Measurements from ENCODE around the gene TMPRSS2.

The TMPRSS2 gene

DNA sequence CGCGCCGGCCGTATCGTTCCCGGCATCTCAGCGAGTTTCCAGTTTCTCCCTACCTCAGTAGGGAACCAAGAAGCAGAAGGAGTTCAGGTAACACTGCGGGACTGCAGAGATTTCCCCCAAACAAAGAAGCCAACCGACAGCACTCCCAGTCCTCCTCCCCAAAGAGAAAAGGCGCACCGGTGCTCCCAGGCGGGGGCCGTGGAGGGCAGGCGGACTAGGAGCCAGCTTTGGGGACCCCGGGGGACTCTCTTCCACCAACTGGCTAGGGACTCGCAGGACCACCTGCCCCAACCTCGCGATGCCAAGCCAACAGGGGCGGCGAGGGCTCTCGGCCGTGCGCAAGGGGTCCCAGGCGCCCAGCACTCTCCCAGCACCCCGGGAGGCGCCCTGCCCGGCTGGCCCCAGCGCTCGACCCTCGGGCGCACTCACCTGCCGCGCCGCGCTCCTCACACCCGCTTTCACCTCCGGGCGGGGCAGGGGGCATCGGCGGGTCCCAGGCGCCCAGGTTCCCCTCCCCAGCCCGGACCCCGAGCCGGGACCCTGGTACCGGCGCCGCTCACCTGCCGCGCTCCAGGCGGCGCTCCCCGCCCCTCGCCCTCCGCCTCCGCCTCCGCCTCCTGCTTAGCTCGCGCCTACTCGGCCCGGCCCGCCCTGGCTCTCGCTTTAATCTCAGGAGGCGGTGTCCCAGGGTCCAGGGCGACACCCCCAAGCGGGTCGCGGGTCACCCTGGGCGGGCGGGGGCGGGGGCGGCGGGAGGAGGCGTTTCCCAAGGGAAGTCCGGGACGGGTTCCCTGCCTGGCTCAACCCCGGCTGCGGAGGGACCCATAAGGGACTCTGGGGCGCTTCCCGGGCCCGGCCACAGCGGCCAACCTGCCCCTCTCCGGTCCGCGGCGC is at the start of gene TMPRSS2:
TMPRSS2 (minus strand) TSS at position 638 of the 894 bp plus-strand sequence. CDS start 10,025 bp downstream, outside the sequence.
- no peak for DNase-seq

DNA sequence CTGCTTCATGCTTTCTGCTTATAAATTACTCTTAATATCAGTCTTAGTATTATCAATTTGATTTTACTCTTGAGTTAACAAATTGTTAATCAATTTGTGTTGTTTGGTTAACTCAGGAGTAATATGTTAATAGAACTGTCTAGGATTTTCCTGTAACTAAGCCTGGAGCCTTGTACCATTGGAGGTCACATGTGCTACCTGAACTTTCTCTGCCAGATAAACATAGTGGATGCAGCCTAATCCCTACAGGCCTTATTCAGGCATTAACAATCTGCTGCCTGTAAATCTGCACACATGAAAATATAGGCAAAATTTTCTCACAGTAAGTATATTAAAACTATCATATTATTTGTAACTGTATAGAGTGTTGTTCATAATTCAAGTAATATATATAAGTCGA is 47.1 kb upstream of the TMPRSS2 start:
- no peak for DNase-seq

DNA sequence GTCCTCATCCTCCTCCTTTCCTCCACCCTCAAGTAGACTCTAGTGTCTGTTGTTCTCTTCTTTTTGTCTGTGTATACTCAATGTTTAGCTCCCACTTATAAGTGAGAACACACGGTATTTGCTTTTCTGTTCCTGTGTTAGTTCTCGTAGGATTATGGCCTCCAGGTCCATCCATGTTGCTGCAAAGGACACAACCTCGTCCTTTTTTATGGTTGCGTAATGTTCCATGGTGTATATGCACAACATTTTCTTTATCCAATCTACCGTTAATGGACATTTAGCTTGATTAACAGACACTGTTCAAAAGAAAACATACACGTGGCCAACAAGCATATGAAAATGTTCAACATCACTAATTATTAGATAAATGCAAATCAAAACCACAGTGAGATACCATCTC is 44.3 kb upstream of the TMPRSS2 start:
- no peak for DNase-seq

GRCh38 chr21:41548781-41549180 is 40.8 kb upstream of the TMPRSS2 start:
- DNase-seq = no peak

GRCh38 chr21:41547111-41547510 is 39.2 kb upstream of the TMPRSS2 start:
- DNase-seq = no peak

- no peak for DNase-seq
Measured at GRCh38 chr21:41545500-41546359, 37.8 kb upstream of the TMPRSS2 start.

GRCh38 chr21:41542727-41543126 is 34.8 kb upstream of the TMPRSS2 start:
- no peak for DNase-seq

DNA sequence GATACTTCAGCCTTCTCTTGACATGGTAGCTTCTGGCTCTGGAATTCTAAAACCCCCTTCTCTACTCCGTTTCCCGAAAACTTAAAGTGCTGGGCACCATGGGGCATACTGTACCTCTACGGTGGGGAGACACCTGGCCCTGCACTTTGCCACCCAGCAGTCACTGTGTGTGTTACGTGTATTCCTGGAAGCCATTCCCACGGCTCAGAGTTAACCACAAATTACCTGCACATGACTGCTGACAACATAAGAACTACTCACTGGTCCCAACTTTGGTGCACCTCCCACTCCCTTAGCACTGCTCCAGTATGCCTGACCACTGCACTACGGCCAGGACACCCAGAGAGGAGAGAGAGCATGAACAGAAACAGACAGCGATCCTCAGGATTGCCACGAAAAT is 29.4 kb upstream of the TMPRSS2 start:
- no peak for DNase-seq

DNA sequence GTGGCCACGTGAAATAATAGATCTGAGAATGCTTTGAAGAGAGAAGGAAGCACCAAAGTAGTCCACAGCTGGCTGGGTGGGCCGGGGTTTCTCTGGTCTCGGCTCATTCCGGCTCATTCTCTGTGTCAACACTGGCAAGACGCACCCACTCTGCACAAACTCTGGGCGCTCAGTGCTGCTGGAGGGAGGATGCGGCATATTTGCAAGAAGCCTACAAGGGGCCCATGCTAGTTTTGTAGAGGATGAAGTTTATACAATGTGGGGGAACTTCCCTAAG is 28.8 kb upstream of the TMPRSS2 start:
- DNase-seq = no peak

DNA sequence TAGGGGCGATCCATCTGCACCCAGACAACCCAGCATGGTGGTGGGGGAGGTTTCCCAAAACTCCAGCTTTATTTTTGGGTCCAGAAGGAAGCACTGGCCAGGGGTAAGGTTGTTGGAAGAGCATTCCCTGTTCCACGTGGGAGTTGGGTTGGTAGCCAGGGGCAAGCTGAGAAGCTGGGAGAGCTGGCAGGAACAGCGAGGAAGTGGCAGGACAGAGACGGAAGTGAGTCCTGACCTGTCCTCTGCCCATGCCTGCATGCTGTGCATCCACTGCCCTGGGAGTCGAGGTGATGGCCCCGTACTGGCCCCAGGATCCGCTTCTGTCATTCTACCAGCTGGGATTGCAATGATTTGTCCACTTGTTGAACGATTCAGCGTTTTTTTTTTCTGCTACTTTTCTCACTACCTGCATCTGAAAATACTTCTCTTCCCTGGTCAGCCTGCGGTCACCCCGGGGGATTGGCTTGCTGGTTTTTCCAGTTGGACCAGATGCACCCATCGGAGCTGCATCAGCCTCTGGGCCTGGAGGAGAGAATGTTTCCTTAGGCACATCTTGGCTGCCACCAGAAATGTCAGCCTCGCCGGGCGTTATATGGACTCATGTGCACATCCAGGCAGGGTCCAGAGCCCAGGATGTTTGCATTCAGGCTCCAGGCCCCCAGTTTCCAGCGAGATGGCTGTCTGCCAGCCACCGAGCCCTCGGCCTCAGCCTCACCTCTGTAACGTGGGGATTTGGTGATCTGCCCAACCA is 28.3 kb upstream of the TMPRSS2 start:
- DNase-seq = no peak

GRCh38 chr21:41530366-41530765 is 22.4 kb upstream of the TMPRSS2 start:
- DNase-seq = no peak

- DNase-seq = no peak
Measured at GRCh38 chr21:41529769-41530168, 21.8 kb upstream of the TMPRSS2 start.

DNA sequence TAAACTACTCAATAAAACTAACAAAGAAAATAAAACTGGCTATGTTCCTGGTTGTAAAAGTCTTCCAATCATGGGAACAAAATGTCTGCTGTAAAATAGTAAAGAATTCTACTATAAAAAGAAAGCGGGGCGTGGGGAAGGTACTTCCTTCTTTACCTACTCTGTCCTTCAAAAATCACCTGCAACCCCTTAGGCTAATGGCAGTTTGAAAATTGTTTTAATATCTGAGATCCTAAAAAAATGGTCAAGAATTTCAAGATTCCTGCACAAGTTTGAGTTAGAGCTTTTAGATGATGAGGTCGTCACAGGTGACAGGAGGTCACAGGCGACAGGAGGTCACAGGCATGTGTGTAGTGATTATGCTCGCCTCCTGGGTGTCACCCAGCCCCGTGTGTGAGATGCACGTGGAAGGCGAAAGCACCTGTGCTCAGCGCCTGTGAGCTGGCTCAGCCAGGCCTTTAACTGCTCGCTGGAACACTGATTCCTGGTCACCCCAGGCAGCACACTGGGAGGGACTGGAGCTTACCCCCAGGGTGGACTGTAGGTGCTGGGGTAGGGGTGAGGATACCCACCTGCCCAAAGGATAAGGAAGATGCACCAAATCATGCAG is 18.6 kb upstream of the TMPRSS2 start:
- no peak for DNase-seq

DNA sequence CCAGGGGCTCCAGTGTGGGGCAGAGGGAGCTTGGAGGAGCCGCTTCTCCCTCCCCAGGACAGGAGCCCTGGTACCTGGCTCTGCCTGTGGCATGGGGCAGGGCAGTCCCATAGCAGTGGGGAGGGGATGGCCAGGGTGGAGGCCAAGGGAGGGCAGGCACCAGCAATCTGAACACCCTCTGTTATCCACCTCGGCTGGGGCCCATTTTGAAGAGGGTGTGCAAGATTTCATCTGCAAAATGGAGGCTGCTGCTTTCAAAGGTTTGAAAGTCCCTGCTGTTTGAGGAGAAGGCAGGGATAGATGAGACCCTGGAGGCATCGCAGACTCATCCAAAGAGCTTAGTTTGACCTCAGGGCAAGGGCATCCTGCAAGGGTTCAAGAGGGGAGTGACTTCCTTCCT is 15.2 kb upstream of the TMPRSS2 start:
- no peak for DNase-seq

DNA sequence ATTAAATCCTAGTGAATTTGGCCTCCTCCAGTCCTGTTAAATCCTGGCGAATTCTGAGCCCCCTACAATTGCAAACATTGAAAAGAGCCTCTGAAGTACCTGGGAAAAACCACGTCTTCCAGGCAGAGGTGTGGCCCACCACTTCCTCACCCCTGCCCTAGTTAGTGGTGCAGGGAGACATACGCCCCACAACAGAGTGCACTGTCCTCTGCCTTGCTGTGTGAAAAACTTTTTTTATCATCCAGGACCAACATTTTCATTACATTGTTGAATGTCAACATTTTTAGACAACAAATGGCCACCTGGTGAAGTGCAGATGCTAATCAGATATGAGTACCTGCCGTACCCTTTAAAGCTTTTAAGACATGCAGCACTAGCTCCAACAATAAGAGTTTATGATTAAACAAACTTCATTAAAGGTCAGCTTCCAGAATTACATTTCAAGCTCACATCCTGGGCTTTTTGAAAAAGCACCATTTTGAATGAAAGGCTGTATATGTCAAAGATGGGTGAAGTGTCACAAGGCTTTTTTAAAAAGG is 13.6 kb upstream of the TMPRSS2 start:
- no peak for DNase-seq

- no peak for DNase-seq
Measured at GRCh38 chr21:41520560-41521442, 12.8 kb upstream of the TMPRSS2 start.

GRCh38 chr21:41519806-41520559 is 12.0 kb upstream of the TMPRSS2 start:
- no peak for DNase-seq

GRCh38 chr21:41518757-41519156 is 10.8 kb upstream of the TMPRSS2 start:
- DNase-seq = no peak

GRCh38 chr21:41511858-41512257 is 3.9 kb upstream of the TMPRSS2 start:
- DNase-seq = no peak

DNA sequence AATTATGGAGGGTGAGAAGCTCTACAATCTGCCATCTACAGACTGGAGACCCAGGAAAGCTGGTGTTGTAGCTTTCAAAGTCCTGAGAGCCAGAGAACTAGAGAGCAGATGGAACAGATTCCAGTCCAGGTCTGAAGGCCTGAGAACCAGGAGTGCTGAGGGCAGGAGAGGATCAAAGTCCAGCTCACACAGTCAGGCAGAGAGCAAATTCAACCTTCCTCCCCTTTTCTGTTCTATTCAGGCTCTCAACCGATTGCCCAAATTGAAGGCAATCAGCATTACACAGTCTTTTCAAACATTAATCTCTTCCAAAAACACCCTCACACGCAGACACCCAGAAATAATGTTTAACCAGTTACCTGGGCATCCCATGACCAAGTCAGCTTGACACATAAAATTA is 2.5 kb upstream of the TMPRSS2 start:
- DNase-seq = no peak

- DNase-seq = no peak
Measured at GRCh38 chr21:41509733-41510132, 1.8 kb upstream of the TMPRSS2 start.

All from CD4-positive, alpha-beta T cell treated with Interleukin-1 beta for 1 hour (primary cell).